ENCODE measurements around the gene RGS21.

- TF ChIP-seq CTCF (IDR thresholded peaks at IDR 0.05; ENCODE audit: low read length) (no peak), EZH2 (optimal IDR thresholded peaks at IDR 0.05; ENCODE audit: low read depth, low read length) (no peak), EZH2phosphoT487 (IDR thresholded peaks at IDR 0.05; ENCODE audit: low read length) (no peak)
These were observed 42.2 kb upstream of the RGS21 start for GRCh38 chr1:192274588-192274987.
